Measurements from ENCODE around the gene PPTC7.
"Not testable (repeated sequence)": the region's sequence is repeated elsewhere in the genome, so short reads cannot be mapped to it uniquely, and the experiment has no call there.

Gene PPTC7

GRCh38 chr12:110557300-110557699 is 25.8 kb downstream of the PPTC7 start:
- no peak overlapping the region for H3K4me2 ChIP-seq (ENCODE audit: low read length)
- H3K27me3 ChIP-seq (ENCODE audit: control insufficient read depth, insufficient read depth, low read length), result no peaks in the 10 kb centered on the region
- no peak overlapping the region for H3K9ac ChIP-seq (ENCODE audit: low read depth, low read length)
- H3K4me3 ChIP-seq (ENCODE audit: low read length), result no peak overlapping the region
- peaks cover 20% of the 10 kb centered on the region for H3K4me1 ChIP-seq (ENCODE audit: control insufficient read depth, insufficient read depth, low read length)
- no peaks in the 10 kb centered on the region for H3K36me3 ChIP-seq (ENCODE audit: insufficient read depth, low read length)
- H3K9me3 ChIP-seq (replicated peaks; ENCODE audit: low read length), result no peaks in the 10 kb centered on the region

GRCh38 chr12:110556705-110557104 is 26.4 kb downstream of the PPTC7 start:
- H3K9ac ChIP-seq (ENCODE audit: low read depth, low read length), result no peak overlapping the region
- H3K27me3 ChIP-seq (ENCODE audit: control insufficient read depth, insufficient read depth, low read length), result no peaks in the 10 kb centered on the region
- peaks cover 20% of the 10 kb centered on the region for H3K4me1 ChIP-seq (ENCODE audit: control insufficient read depth, insufficient read depth, low read length)
- no peaks in the 10 kb centered on the region for H3K9me3 ChIP-seq (replicated peaks; ENCODE audit: low read length)
- H3K36me3 ChIP-seq (ENCODE audit: insufficient read depth, low read length), result no peaks in the 10 kb centered on the region
- H3K4me3 ChIP-seq (ENCODE audit: low read length), result no peak overlapping the region
- H3K4me2 ChIP-seq (ENCODE audit: low read length), result no peak overlapping the region

- Histone ChIP-seq H3K4me2 (ENCODE audit: low read length) (peak overlapping the region; percentile 50), H3K27me3 (ENCODE audit: control insufficient read depth, insufficient read depth, low read length) (no peaks in the 10 kb centered on the region), H3K36me3 (ENCODE audit: insufficient read depth, low read length) (no peaks in the 10 kb centered on the region), H3K9ac (ENCODE audit: low read depth, low read length) (no peak overlapping the region), H3K4me3 (ENCODE audit: low read length) (peak overlapping the region; percentile 21), H3K4me1 (ENCODE audit: control insufficient read depth, insufficient read depth, low read length) (peaks cover 20% of the 10 kb centered on the region), H3K9me3 (replicated peaks; ENCODE audit: low read length) (no peaks in the 10 kb centered on the region)
Observed at GRCh38 chr12:110555577-110556406, 27.3 kb downstream of the PPTC7 start.

- Histone ChIP-seq H3K9me3 (replicated peaks; ENCODE audit: low read length) (no peaks in the 10 kb centered on the region), H3K36me3 (ENCODE audit: insufficient read depth, low read length) (no peaks in the 10 kb centered on the region), H3K9ac (ENCODE audit: low read depth, low read length) (no peak overlapping the region), H3K4me1 (ENCODE audit: control insufficient read depth, insufficient read depth, low read length) (peaks cover 20% of the 10 kb centered on the region), H3K4me2 (ENCODE audit: low read length) (no peak overlapping the region), H3K4me3 (ENCODE audit: low read length) (no peak overlapping the region), H3K27me3 (ENCODE audit: control insufficient read depth, insufficient read depth, low read length) (no peaks in the 10 kb centered on the region)
Observed at GRCh38 chr12:110554184-110554583, 28.9 kb downstream of the PPTC7 start.

- Histone ChIP-seq H3K4me1 (ENCODE audit: control insufficient read depth, insufficient read depth, low read length) (peaks cover 30% of the 10 kb centered on the region), H3K9me3 (replicated peaks; ENCODE audit: low read length) (no peaks in the 10 kb centered on the region), H3K27me3 (ENCODE audit: control insufficient read depth, insufficient read depth, low read length) (no peaks in the 10 kb centered on the region), H3K4me3 (ENCODE audit: low read length) (no peak overlapping the region), H3K36me3 (ENCODE audit: insufficient read depth, low read length) (no peaks in the 10 kb centered on the region), H3K9ac (ENCODE audit: low read depth, low read length) (no peak overlapping the region), H3K4me2 (ENCODE audit: low read length) (no peak overlapping the region)
Observed at GRCh38 chr12:110550981-110551380, 32.1 kb downstream of the PPTC7 start.

GRCh38 chr12:110549716-110550115 is 33.4 kb downstream of the PPTC7 start:
- Histone ChIP-seq H3K36me3 (ENCODE audit: insufficient read depth, low read length) (no peaks in the 10 kb centered on the region), H3K4me3 (ENCODE audit: low read length) (no peak overlapping the region), H3K9me3 (replicated peaks; ENCODE audit: low read length) (no peaks in the 10 kb centered on the region), H3K4me2 (ENCODE audit: low read length) (no peak overlapping the region), H3K27me3 (ENCODE audit: control insufficient read depth, insufficient read depth, low read length) (no peaks in the 10 kb centered on the region), H3K4me1 (ENCODE audit: control insufficient read depth, insufficient read depth, low read length) (peaks cover 31% of the 10 kb centered on the region), H3K9ac (ENCODE audit: low read depth, low read length) (no peak overlapping the region)

GRCh38 chr12:110548678-110549077 is 34.4 kb downstream of the PPTC7 start:
- no peaks in the 10 kb centered on the region for H3K36me3 ChIP-seq (ENCODE audit: insufficient read depth, low read length)
- no peak overlapping the region for H3K9ac ChIP-seq (ENCODE audit: low read depth, low read length)
- H3K4me1 ChIP-seq (ENCODE audit: control insufficient read depth, insufficient read depth, low read length), result peaks cover 39% of the 10 kb centered on the region
- no peak overlapping the region for H3K4me3 ChIP-seq (ENCODE audit: low read length)
- no peak overlapping the region for H3K4me2 ChIP-seq (ENCODE audit: low read length)
- no peaks in the 10 kb centered on the region for H3K27me3 ChIP-seq (ENCODE audit: control insufficient read depth, insufficient read depth, low read length)
- H3K9me3 ChIP-seq (replicated peaks; ENCODE audit: low read length), result no peaks in the 10 kb centered on the region

- Histone ChIP-seq H3K36me3 (ENCODE audit: insufficient read depth, low read length) (no peaks in the 10 kb centered on the region), H3K4me2 (ENCODE audit: low read length) (peak overlapping the region; percentile 32), H3K9me3 (replicated peaks; ENCODE audit: low read length) (no peaks in the 10 kb centered on the region), H3K9ac (ENCODE audit: low read depth, low read length) (no peak overlapping the region), H3K27me3 (ENCODE audit: control insufficient read depth, insufficient read depth, low read length) (no peaks in the 10 kb centered on the region), H3K4me3 (ENCODE audit: low read length) (no peak overlapping the region), H3K4me1 (ENCODE audit: control insufficient read depth, insufficient read depth, low read length) (peaks cover 50% of the 10 kb centered on the region)
Observed at GRCh38 chr12:110547090-110547489, 36.0 kb downstream of the PPTC7 start.

GRCh38 chr12:110546339-110546738 is 36.8 kb downstream of the PPTC7 start:
- H3K9ac ChIP-seq (ENCODE audit: low read depth, low read length), result no peak overlapping the region
- no peaks in the 10 kb centered on the region for H3K27me3 ChIP-seq (ENCODE audit: control insufficient read depth, insufficient read depth, low read length)
- H3K4me2 ChIP-seq (ENCODE audit: low read length), result peak overlapping the region; percentile 32
- H3K36me3 ChIP-seq (ENCODE audit: insufficient read depth, low read length), result no peaks in the 10 kb centered on the region
- H3K4me3 ChIP-seq (ENCODE audit: low read length), result no peak overlapping the region
- no peaks in the 10 kb centered on the region for H3K9me3 ChIP-seq (replicated peaks; ENCODE audit: low read length)
- peaks cover 50% of the 10 kb centered on the region for H3K4me1 ChIP-seq (ENCODE audit: control insufficient read depth, insufficient read depth, low read length)

GRCh38 chr12:110545812-110546211 is 37.3 kb downstream of the PPTC7 start:
- peak overlapping the region; percentile 30 for H3K4me2 ChIP-seq (ENCODE audit: low read length)
- H3K9me3 ChIP-seq (replicated peaks; ENCODE audit: low read length), result no peaks in the 10 kb centered on the region
- no peaks in the 10 kb centered on the region for H3K27me3 ChIP-seq (ENCODE audit: control insufficient read depth, insufficient read depth, low read length)
- H3K36me3 ChIP-seq (ENCODE audit: insufficient read depth, low read length), result no peaks in the 10 kb centered on the region
- H3K4me1 ChIP-seq (ENCODE audit: control insufficient read depth, insufficient read depth, low read length), result peaks cover 50% of the 10 kb centered on the region
- peak overlapping the region; percentile 8 for H3K9ac ChIP-seq (ENCODE audit: low read depth, low read length)
- H3K4me3 ChIP-seq (ENCODE audit: low read length), result peak overlapping the region; percentile 12

GRCh38 chr12:110545259-110545658 is 37.9 kb downstream of the PPTC7 start:
- H3K9ac ChIP-seq (ENCODE audit: low read depth, low read length); H3K27me3 ChIP-seq (ENCODE audit: control insufficient read depth, insufficient read depth, low read length); H3K9me3 ChIP-seq (replicated peaks; ENCODE audit: low read length); H3K4me3 ChIP-seq (ENCODE audit: low read length); H3K36me3 ChIP-seq (ENCODE audit: insufficient read depth, low read length): not testable (repeated sequence)
- H3K4me1 ChIP-seq (ENCODE audit: control insufficient read depth, insufficient read depth, low read length), result peaks cover 50% of the 10 kb centered on the region
- peak overlapping the region; percentile 30 for H3K4me2 ChIP-seq (ENCODE audit: low read length)

GRCh38 chr12:110543965-110544364 is 39.2 kb downstream of the PPTC7 start:
- no peaks in the 10 kb centered on the region for H3K27me3 ChIP-seq (ENCODE audit: control insufficient read depth, insufficient read depth, low read length)
- no peak overlapping the region for H3K9ac ChIP-seq (ENCODE audit: low read depth, low read length)
- H3K4me3 ChIP-seq (ENCODE audit: low read length), result no peak overlapping the region
- H3K36me3 ChIP-seq (ENCODE audit: insufficient read depth, low read length), result peaks cover 8% of the 10 kb centered on the region
- peak overlapping the region; percentile 58 for H3K4me2 ChIP-seq (ENCODE audit: low read length)
- H3K9me3 ChIP-seq (replicated peaks; ENCODE audit: low read length), result no peaks in the 10 kb centered on the region
- H3K4me1 ChIP-seq (ENCODE audit: control insufficient read depth, insufficient read depth, low read length), result peaks cover 57% of the 10 kb centered on the region

All from skeletal muscle satellite cell (primary cell).